ENCODE data around the gene PCGF5.

- TF ChIP-seq EZH2 (IDR thresholded peaks at IDR 0.05; ENCODE audit: low read depth, unreplicated experiment), result no peak
- TF ChIP-seq, protein P1, sequence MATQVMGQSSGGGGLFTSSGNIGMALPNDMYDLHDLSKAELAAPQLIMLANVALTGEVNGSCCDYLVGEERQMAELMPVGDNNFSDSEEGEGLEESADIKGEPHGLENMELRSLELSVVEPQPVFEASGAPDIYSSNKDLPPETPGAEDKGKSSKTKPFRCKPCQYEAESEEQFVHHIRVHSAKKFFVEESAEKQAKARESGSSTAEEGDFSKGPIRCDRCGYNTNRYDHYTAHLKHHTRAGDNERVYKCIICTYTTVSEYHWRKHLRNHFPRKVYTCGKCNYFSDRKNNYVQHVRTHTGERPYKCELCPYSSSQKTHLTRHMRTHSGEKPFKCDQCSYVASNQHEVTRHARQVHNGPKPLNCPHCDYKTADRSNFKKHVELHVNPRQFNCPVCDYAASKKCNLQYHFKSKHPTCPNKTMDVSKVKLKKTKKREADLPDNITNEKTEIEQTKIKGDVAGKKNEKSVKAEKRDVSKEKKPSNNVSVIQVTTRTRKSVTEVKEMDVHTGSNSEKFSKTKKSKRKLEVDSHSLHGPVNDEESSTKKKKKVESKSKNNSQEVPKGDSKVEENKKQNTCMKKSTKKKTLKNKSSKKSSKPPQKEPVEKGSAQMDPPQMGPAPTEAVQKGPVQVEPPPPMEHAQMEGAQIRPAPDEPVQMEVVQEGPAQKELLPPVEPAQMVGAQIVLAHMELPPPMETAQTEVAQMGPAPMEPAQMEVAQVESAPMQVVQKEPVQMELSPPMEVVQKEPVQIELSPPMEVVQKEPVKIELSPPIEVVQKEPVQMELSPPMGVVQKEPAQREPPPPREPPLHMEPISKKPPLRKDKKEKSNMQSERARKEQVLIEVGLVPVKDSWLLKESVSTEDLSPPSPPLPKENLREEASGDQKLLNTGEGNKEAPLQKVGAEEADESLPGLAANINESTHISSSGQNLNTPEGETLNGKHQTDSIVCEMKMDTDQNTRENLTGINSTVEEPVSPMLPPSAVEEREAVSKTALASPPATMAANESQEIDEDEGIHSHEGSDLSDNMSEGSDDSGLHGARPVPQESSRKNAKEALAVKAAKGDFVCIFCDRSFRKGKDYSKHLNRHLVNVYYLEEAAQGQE (IDR thresholded peaks at IDR 0.05; ENCODE audit: unreplicated experiment), result no peak
Observed at GRCh38 chr10:91190388-91190870, 30.0 kb upstream of the PCGF5 start.

Data from GM23338 (cell line).